Uterus (tissue), 4 donors: Measurements from ENCODE around the gene G6PD. TPM values are rescaled to one million over a fixed set of nuclear protein-coding genes. Genes with fewer than 3 reads are reported as not detected.
A peak's percentile ranks its signal among the peaks of the same experiment; 100 is the strongest.

Experiments
- DNase-seq, 2 donors: peaks; one replicate each; pipeline ENCODE4 v3.0.0-alpha.2; 2019 to 2020
- H3K27ac ChIP-seq, 2 donors: fragments of 200-600 bp; sonication (generic); 1 replicate in 1 of 2; 2 replicates in 1 of 2; pipeline ENCODE4 v1.5.1; 2016 to 2018
- H3K27me3 ChIP-seq, 2 donors: fragments of 200-600 bp; sonication (generic); one replicate each; pipeline ENCODE4 v1.5.1; 2018 to 2019; ENCODE audit warnings: control low read depth in 1 of 2
- H3K36me3 ChIP-seq, 2 donors: fragments of 200-600 bp; sonication (generic); one replicate each; pipeline ENCODE4 v1.5.1; 2019; ENCODE audit warnings: control low read depth in 1 of 2
- H3K4me1 ChIP-seq, 2 donors: fragments of 200-600 bp; sonication (generic); one replicate each; pipeline ENCODE4 v1.5.1; 2018 to 2019; ENCODE audit warnings: control low read depth in 1 of 2
- H3K4me3 ChIP-seq, 2 donors: fragments of 200-600 bp; sonication (generic); 1 replicate in 1 of 2; 2 replicates in 1 of 2; pipeline ENCODE4 v1.5.1; 2018 to 2019; ENCODE audit warnings: mild to moderate bottlenecking in 1 of 2
- H3K9me3 ChIP-seq, 2 donors: fragments of 200-600 bp; sonication (generic); one replicate each; pipeline ENCODE4 v1.5.1; 2019; ENCODE audit warnings: control low read depth in 1 of 2
- CTCF ChIP-seq, 4 experiments: fragments of 200-600 bp in 2 of 4; fragments of 450-650 bp in 2 of 4; sonication (generic) in 2 of 4; IDR thresholded peaks; one replicate each; pipeline ENCODE4 v1.5.1; 2016 to 2019; ENCODE audit warnings: antibody characterized with exemption in 4 of 4, mild to moderate bottlenecking in 2 of 4, moderate library complexity in 1 of 4
- POLR2A ChIP-seq, 2 donors: fragments of 450-650 bp; IDR thresholded peaks; one replicate each; pipeline ENCODE4 v1.6.1; 2016; ENCODE audit warnings: antibody characterized with exemption in 2 of 2, mild to moderate bottlenecking in 1 of 2, moderate library complexity in 1 of 2
- intact Hi-C: fragments of 100-400 bp; cut with DNase I; formaldehyde crosslinking; loops from one replicate; pipeline ENCODE4 v1.15.1; 2023; ENCODE audit warnings: low total_unique reads
- total RNA-seq, 4 donors: library from RNA; depleted of rRNA in 3 of 4; stranded (reverse); fragments of >200 nt in 3 of 4; gene quantifications; one replicate each; pipeline versions ENCODE4 v1.1.0 to v1.2.4, GENCODE V29; 2014 to 2023
- donor health status: DM: yes; HTN: yes; CAD: no.

Gene G6PD
- total RNA-seq, 4 donors from 2014 or later: 15.5 to 69.6 (median 23.8) TPM

GRCh38 chrX:154534526-154535322 lies 11.9 kb downstream of the G6PD start:
- H3K4me1 ChIP-seq: no peaks in the 10 kb centered on the region
- no peak overlapping the region for H3K4me3 ChIP-seq
- no peaks in the 10 kb centered on the region for H3K9me3 ChIP-seq
- no peaks in the 10 kb centered on the region for H3K36me3 ChIP-seq
- DNase-seq: peak; percentile 88 to 89
- intact Hi-C loops: no loop called here
- no peaks in the 10 kb centered on the region for H3K27me3 ChIP-seq
- H3K27ac ChIP-seq: peak overlapping the region; percentile 66 to 73
- peak; percentile 94 to 100 (median 99) for TF ChIP-seq CTCF (IDR thresholded peaks at IDR 0.05)
- TF ChIP-seq POLR2A (IDR thresholded peaks at IDR 0.05): peak in 1 of 2 donors; percentile 49

GRCh38 chrX:154532690-154533089 lies 14.0 kb downstream of the G6PD start:
- no peak for TF ChIP-seq CTCF (IDR thresholded peaks at IDR 0.05)
- no peak for TF ChIP-seq POLR2A (IDR thresholded peaks at IDR 0.05)
- H3K4me3 ChIP-seq: no peak overlapping the region
- H3K27me3 ChIP-seq: no peaks in the 10 kb centered on the region
- H3K36me3 ChIP-seq: no peaks in the 10 kb centered on the region
- H3K4me1 ChIP-seq: no peaks in the 10 kb centered on the region
- intact Hi-C loops: no loop called here
- no peak for DNase-seq
- no peak overlapping the region for H3K27ac ChIP-seq
- no peaks in the 10 kb centered on the region for H3K9me3 ChIP-seq

- H3K27me3 ChIP-seq: no peaks in the 10 kb centered on the region
- H3K4me3 ChIP-seq: no peak overlapping the region
- no peaks in the 10 kb centered on the region for H3K9me3 ChIP-seq
- no peaks in the 10 kb centered on the region for H3K36me3 ChIP-seq
- TF ChIP-seq CTCF (IDR thresholded peaks at IDR 0.05): no peak
- no peak for TF ChIP-seq POLR2A (IDR thresholded peaks at IDR 0.05)
- intact Hi-C loops: no loop called here
- peak overlapping the region; percentile 5 to 44 for H3K27ac ChIP-seq
- H3K4me1 ChIP-seq: no peaks in the 10 kb centered on the region
- no peak for DNase-seq
These were observed 15.0 kb downstream of the G6PD start for GRCh38 chrX:154531626-154532025.

GRCh38 chrX:154530286-154530685 lies 16.4 kb downstream of the G6PD start:
- Histone ChIP-seq H3K36me3 (no peaks in the 10 kb centered on the region), H3K4me3 (no peak overlapping the region), H3K4me1 (no peaks in the 10 kb centered on the region), H3K9me3 (no peaks in the 10 kb centered on the region), H3K27me3 (no peaks in the 10 kb centered on the region), H3K27ac (peak overlapping the region in 1 of 2 donors; percentile 3)
- intact Hi-C loops: no loop called here
- no peak for TF ChIP-seq POLR2A (IDR thresholded peaks at IDR 0.05)
- no peak for TF ChIP-seq CTCF (IDR thresholded peaks at IDR 0.05)
- DNase-seq: no peak

- H3K27ac ChIP-seq: no peak overlapping the region
- H3K27me3 ChIP-seq: no peaks in the 10 kb centered on the region
- no peak for TF ChIP-seq CTCF (IDR thresholded peaks at IDR 0.05)
- no peak for TF ChIP-seq POLR2A (IDR thresholded peaks at IDR 0.05)
- H3K36me3 ChIP-seq: no peaks in the 10 kb centered on the region
- H3K4me3 ChIP-seq: no peak overlapping the region
- no peaks in the 10 kb centered on the region for H3K4me1 ChIP-seq
- DNase-seq: no peak
- no peaks in the 10 kb centered on the region for H3K9me3 ChIP-seq
- intact Hi-C loops: no loop called here
These were observed 17.4 kb downstream of the G6PD start for GRCh38 chrX:154529206-154529612.
